ENCODE data around the gene ZNRF3. TPM values are rescaled to one million over a fixed set of nuclear protein-coding genes. Genes with fewer than 3 reads are reported as not detected.
A peak's percentile ranks its signal among the peaks of the same experiment; 100 is the strongest.

Gene ZNRF3
- total and polyA plus RNA-seq, 2 experiments from 2014 or later = 11.1 to 32.2 TPM

- TF ChIP-seq EZH2phosphoT487 (IDR thresholded peaks at IDR 0.05; ENCODE audit: unreplicated experiment) (no peak), CREB1 (CRISPR knock-in tag; IDR thresholded peaks at IDR 0.05; ENCODE audit: low read depth) (no peak), ETS1 (IDR thresholded peaks at IDR 0.05) (no peak), REST (IDR thresholded peaks at IDR 0.05; ENCODE audit: unreplicated experiment) (no peak), EZH2 (IDR thresholded peaks at IDR 0.05; ENCODE audit: low read depth, unreplicated experiment) (no peak), POLR2AphosphoS5 (IDR thresholded peaks at IDR 0.05; ENCODE audit: low read depth) (no peak), STAT1 (IDR thresholded peaks at IDR 0.05; ENCODE audit: unreplicated experiment) (no peak), ZNF331 (CRISPR knock-in tag; IDR thresholded peaks at IDR 0.05; ENCODE audit: low read depth) (no peak), ZNF114 (CRISPR knock-in tag; IDR thresholded peaks at IDR 0.05) (no peak), JUNB (IDR thresholded peaks at IDR 0.05; ENCODE audit: unreplicated experiment) (no peak)
Measured at GRCh38 chr22:29060931-29061330, 177.6 kb downstream of the ZNRF3 start (continued).

- no peaks in the 10 kb centered on the region for H3F3A ChIP-seq (replicated peaks; ENCODE audit: low read depth)
- no peak for TF ChIP-seq ZNF114 (CRISPR knock-in tag; IDR thresholded peaks at IDR 0.05)
- TF ChIP-seq STAT1 (IDR thresholded peaks at IDR 0.05; ENCODE audit: unreplicated experiment) = no peak
- TF ChIP-seq NANOG (IDR thresholded peaks at IDR 0.05; ENCODE audit: borderline replicate concordance) = no peak
- no peak for TF ChIP-seq EZH2phosphoT487 (IDR thresholded peaks at IDR 0.05; ENCODE audit: unreplicated experiment)
- no peak for TF ChIP-seq CTCF (conservative IDR thresholded peaks at IDR 0.05; ENCODE audit: low read depth in 2 of 2)
- TF ChIP-seq ZNF331 (CRISPR knock-in tag; IDR thresholded peaks at IDR 0.05; ENCODE audit: low read depth) = no peak
- TF ChIP-seq ZNF462 (CRISPR knock-in tag; IDR thresholded peaks at IDR 0.05) = no peak
- TF ChIP-seq JUNB (IDR thresholded peaks at IDR 0.05; ENCODE audit: unreplicated experiment) = no peak
- no peak for TF ChIP-seq EZH2 (IDR thresholded peaks at IDR 0.05; ENCODE audit: low read depth, unreplicated experiment)
- no peak for TF ChIP-seq CREB1 (CRISPR knock-in tag; IDR thresholded peaks at IDR 0.05; ENCODE audit: low read depth)
Measured at GRCh38 chr22:29061773-29062172, 178.4 kb downstream of the ZNRF3 start, which contains the start of gene C22orf31. C22orf31 (minus strand) TSS chr22:29061831; CDS start chr22:29061792, 39 bp downstream.

More at GRCh38 chr22:29061773-29062172, 178.4 kb downstream of the ZNRF3 start, which contains the start of gene C22orf31:
- Histone ChIP-seq H3K4me2 (no peak within 1 kb of the TSS), H4K20me1 (replicated peaks; ENCODE audit: insufficient read depth) (no peaks in the 10 kb centered on the region), H3K27ac (ENCODE audit: low read depth) (no peak within 1 kb of the TSS), H3K4me3 (no peak within 1 kb of the TSS), H3K36me3 (ENCODE audit: insufficient read depth) (no peaks in the 10 kb centered on the region), H3K79me2 (replicated peaks; ENCODE audit: insufficient read depth) (no peaks in the 10 kb centered on the region), H2AFZ (peak within 1 kb of the TSS; percentile 65; the same call in 1 of the 2 replicates), H3K9me2 (ENCODE audit: insufficient read depth) (no peaks in the 10 kb centered on the region), H3K4me1 (ENCODE audit: insufficient read depth) (no peaks in the 10 kb centered on the region), H3K27me3 (ENCODE audit: insufficient read depth) (no peaks in the 10 kb centered on the region)
- DNase-seq (ENCODE audit: low spot score) (no peak), ATAC-seq (no peak)
- H3K27ac Mint-ChIP-seq = no peak within 1 kb of the TSS
- H3K4me1 Mint-ChIP-seq = peaks cover 18% of the 10 kb centered on the region
- H3K4me3 Mint-ChIP-seq = no peak within 1 kb of the TSS
- H3K27me3 Mint-ChIP-seq (ENCODE audit: insufficient read depth, low read depth, poor library complexity) = peaks cover 8% of the 10 kb centered on the region
- no peaks in the 10 kb centered on the region for H3K36me3 Mint-ChIP-seq (ENCODE audit: low read depth)
- H3K9me3 Mint-ChIP-seq = no peaks in the 10 kb centered on the region
